GM19438 (cell line): ENCODE results near the gene NR2F1.

Experiments used
- ATAC-seq: cut with Tn5 transposase; IDR thresholded peaks from one replicate; pipeline ENCODE4 v1.9.1; 2021; ENCODE audit warnings: low read depth; ENCODE audit not compliant: unreplicated experiment

The NR2F1 gene

GRCh38 chr5:93635991-93636390 is 53.0 kb downstream of the NR2F1 start:
- peak; percentile 89 for ATAC-seq

GRCh38 chr5:93636837-93637236 is 53.8 kb downstream of the NR2F1 start:
- ATAC-seq = no peak

DNA sequence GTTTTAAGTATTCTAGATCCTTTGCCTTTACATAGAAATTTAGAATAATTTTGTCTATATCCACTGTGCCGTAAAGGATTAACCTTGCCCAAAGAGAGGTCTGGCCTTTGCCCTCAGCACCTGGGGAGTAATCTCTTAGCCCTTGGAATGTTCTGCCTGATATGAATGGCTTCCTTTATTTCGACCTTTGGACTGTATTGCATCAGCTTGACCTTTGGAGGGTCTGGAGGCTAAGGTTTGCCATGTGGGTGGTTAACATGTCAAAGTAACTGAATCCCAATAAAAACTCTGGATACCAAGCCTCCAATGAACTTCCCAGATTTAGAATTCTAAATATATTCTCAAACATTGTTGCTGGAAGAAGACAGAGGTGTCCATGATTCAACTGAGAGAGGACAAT is 54.7 kb downstream of the NR2F1 start:
- no peak for ATAC-seq

- no peak for ATAC-seq
Measured at GRCh38 chr5:93642526-93642925, 59.5 kb downstream of the NR2F1 start.
